ENCODE data around the gene GART. TPM values are rescaled to one million over a fixed set of nuclear protein-coding genes. Genes with fewer than 3 reads are reported as not detected.

Gene GART
- total RNA-seq, 1 donor from 2014 or later, result 85.1 TPM

- H3K27me3 Mint-ChIP-seq (ENCODE audit: low read depth), result no peaks in the 10 kb centered on the region
- H3K4me1 Mint-ChIP-seq, result peaks cover 7% of the 10 kb centered on the region
- DNase-seq (ENCODE audit: low spot score in 2 of 2, unreplicated experiment in 2 of 2), result no peak
- TF ChIP-seq CTCF (IDR thresholded peaks at IDR 0.05; ENCODE audit: unreplicated experiment), result no peak
- H3K9me3 Mint-ChIP-seq, result no peaks in the 10 kb centered on the region
- no peak overlapping the region for H3K4me3 Mint-ChIP-seq
- H3K36me3 Mint-ChIP-seq, result no peaks in the 10 kb centered on the region
- no peak overlapping the region for H3K27ac Mint-ChIP-seq
Observed at GRCh38 chr21:33496345-33496744, 45.6 kb downstream of the GART start.

GRCh38 chr21:33495743-33496142 is 46.2 kb downstream of the GART start:
- Mint-ChIP-seq H3K27ac (no peak overlapping the region), H3K4me1 (peaks cover 10% of the 10 kb centered on the region), H3K36me3 (no peaks in the 10 kb centered on the region), H3K27me3 (ENCODE audit: low read depth) (no peaks in the 10 kb centered on the region), H3K4me3 (no peak overlapping the region), H3K9me3 (no peaks in the 10 kb centered on the region)
- no peak for DNase-seq (ENCODE audit: low spot score in 2 of 2, unreplicated experiment in 2 of 2)
- no peak for TF ChIP-seq CTCF (IDR thresholded peaks at IDR 0.05; ENCODE audit: unreplicated experiment)

GRCh38 chr21:33493756-33494155 is 48.2 kb downstream of the GART start:
- no peak for TF ChIP-seq CTCF (IDR thresholded peaks at IDR 0.05; ENCODE audit: unreplicated experiment)
- Mint-ChIP-seq H3K4me1 (peaks cover 11% of the 10 kb centered on the region), H3K4me3 (peak overlapping the region; percentile 36), H3K27me3 (ENCODE audit: low read depth) (no peaks in the 10 kb centered on the region), H3K27ac (no peak overlapping the region), H3K36me3 (peaks cover 6% of the 10 kb centered on the region), H3K9me3 (no peaks in the 10 kb centered on the region)
- DNase-seq (ENCODE audit: low spot score in 2 of 2, unreplicated experiment in 2 of 2), result no peak

- DNase-seq (ENCODE audit: low spot score in 2 of 2, unreplicated experiment in 2 of 2), result no peak
- Mint-ChIP-seq H3K9me3 (no peaks in the 10 kb centered on the region), H3K4me3 (peak overlapping the region; percentile 51), H3K27ac (no peak overlapping the region), H3K4me1 (peaks cover 11% of the 10 kb centered on the region), H3K27me3 (ENCODE audit: low read depth) (no peaks in the 10 kb centered on the region), H3K36me3 (peaks cover 7% of the 10 kb centered on the region)
- TF ChIP-seq CTCF (IDR thresholded peaks at IDR 0.05; ENCODE audit: unreplicated experiment), result no peak
Observed at GRCh38 chr21:33492571-33492970, 49.3 kb downstream of the GART start.

GRCh38 chr21:33491373-33492102 is 50.4 kb downstream of the GART start, which contains the start of gene DNAJC28:
DNAJC28 (minus strand) TSS chr21:33491716; CDS start chr21:33489393, 2,323 bp downstream.
- Mint-ChIP-seq H3K27ac (peak within 1 kb of the TSS; percentile 83), H3K4me3 (peak within 1 kb of the TSS; percentile 80), H3K4me1 (peaks cover 11% of the 10 kb centered on the region), H3K36me3 (peaks cover 7% of the 10 kb centered on the region), H3K27me3 (ENCODE audit: low read depth) (no peaks in the 10 kb centered on the region), H3K9me3 (no peaks in the 10 kb centered on the region)
- peak; percentile 93 to 97 for DNase-seq (ENCODE audit: low spot score in 2 of 2, unreplicated experiment in 2 of 2)
- no peak for TF ChIP-seq CTCF (IDR thresholded peaks at IDR 0.05; ENCODE audit: unreplicated experiment)
